Bronchial epithelial cell (primary cell): ENCODE results near the gene FAM13C. TPM values are rescaled to one million over a fixed set of nuclear protein-coding genes. Genes with fewer than 3 reads are reported as not detected.

ENCODE experiments used
- DNase-seq: peaks from one replicate; pipeline ENCODE4 v3.0.0-alpha.2; 2010; ENCODE audit warnings: low read depth
- FAIRE-seq: peaks from 2 replicates; lab custom pipeline; 2011; peaks lifted over from hg19 to GRCh38; lab: Jason Lieb, UNC
- H3K27me3 ChIP-seq: 2 replicates; pipeline ENCODE4 v1.5.1; 2011; ENCODE audit warnings: low read length; ENCODE audit not compliant: control insufficient read depth, insufficient read depth
- H3K36me3 ChIP-seq: 2 replicates; pipeline ENCODE4 v1.5.1; 2011; ENCODE audit warnings: low read length; ENCODE audit not compliant: control insufficient read depth, insufficient read depth
- H3K4me3 ChIP-seq: 2 replicates; pipeline ENCODE4 v1.5.1; 2011; ENCODE audit warnings: mild to moderate bottlenecking, low read depth, low read length, control low read depth
- total RNA-seq: library from RNA; depleted of rRNA; stranded (reverse); fragments of >200 nt; gene quantifications from 2 replicates; pipeline ENCODE4 v1.2.1, GENCODE V29; 2014
- TF ChIP-seq, protein P1 (sequence below): IDR thresholded peaks from 2 replicates; pipeline ENCODE4 v1.5.1; 2011; ENCODE audit warnings: mild to moderate bottlenecking, moderate library complexity, low read length, control low read depth, inconsistent platforms; ENCODE audit not compliant: insufficient read depth, severe bottlenecking

Gene FAM13C
- total RNA-seq, 1 donor from 2014 or later, result under 0.01 TPM

DNA sequence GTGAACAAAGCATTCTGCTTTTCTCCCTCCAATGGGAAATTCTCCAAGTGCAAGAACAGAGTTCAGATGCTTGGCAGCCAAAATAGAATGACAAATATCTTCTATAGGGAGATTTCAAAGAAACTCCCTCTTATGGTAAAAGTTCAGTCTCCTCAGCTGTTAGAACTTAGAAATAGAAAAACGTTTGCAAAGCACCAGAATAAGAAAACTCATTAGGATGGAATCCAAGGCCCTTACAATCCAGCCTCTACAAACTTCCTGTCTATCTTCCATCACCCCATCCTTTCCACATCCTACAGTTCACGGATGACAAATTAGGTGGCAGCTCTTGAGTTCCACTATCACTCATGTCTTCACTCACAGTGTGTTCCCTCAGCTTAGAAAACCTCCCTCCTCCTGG is 25.7 kb downstream of the FAM13C start:
- peak; percentile 32 for DNase-seq
- Histone ChIP-seq H3K27me3 (no peaks in the 10 kb centered on the region), H3K36me3 (no peaks in the 10 kb centered on the region), H3K4me3 (no peak overlapping the region)
- FAIRE-seq, result no peak
- TF ChIP-seq, protein P1, sequence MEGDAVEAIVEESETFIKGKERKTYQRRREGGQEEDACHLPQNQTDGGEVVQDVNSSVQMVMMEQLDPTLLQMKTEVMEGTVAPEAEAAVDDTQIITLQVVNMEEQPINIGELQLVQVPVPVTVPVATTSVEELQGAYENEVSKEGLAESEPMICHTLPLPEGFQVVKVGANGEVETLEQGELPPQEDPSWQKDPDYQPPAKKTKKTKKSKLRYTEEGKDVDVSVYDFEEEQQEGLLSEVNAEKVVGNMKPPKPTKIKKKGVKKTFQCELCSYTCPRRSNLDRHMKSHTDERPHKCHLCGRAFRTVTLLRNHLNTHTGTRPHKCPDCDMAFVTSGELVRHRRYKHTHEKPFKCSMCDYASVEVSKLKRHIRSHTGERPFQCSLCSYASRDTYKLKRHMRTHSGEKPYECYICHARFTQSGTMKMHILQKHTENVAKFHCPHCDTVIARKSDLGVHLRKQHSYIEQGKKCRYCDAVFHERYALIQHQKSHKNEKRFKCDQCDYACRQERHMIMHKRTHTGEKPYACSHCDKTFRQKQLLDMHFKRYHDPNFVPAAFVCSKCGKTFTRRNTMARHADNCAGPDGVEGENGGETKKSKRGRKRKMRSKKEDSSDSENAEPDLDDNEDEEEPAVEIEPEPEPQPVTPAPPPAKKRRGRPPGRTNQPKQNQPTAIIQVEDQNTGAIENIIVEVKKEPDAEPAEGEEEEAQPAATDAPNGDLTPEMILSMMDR, result no peak

DNA sequence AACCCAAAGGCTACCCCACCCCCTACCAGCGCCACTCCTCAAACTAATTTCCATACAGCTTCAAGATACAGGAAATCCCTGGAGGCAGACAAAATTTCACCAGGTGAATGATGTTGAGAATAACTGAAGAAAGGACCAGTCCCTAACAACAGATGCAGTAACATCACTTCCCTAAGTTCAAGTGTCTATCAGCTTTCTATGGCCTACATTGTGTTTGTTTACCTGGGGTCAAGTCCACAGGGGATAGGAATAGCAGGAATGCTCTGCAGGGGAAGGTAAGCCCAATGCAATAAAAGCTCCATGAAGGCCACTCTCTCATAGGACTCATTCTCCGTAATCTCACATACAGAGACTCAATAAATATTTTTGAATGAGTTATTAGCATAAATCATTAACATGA is 26.9 kb downstream of the FAM13C start:
- DNase-seq (no peak), FAIRE-seq (no peak)
- TF ChIP-seq, protein P1, result no peak
- no peak overlapping the region for H3K4me3 ChIP-seq
- H3K27me3 ChIP-seq, result no peaks in the 10 kb centered on the region
- no peaks in the 10 kb centered on the region for H3K36me3 ChIP-seq

DNA sequence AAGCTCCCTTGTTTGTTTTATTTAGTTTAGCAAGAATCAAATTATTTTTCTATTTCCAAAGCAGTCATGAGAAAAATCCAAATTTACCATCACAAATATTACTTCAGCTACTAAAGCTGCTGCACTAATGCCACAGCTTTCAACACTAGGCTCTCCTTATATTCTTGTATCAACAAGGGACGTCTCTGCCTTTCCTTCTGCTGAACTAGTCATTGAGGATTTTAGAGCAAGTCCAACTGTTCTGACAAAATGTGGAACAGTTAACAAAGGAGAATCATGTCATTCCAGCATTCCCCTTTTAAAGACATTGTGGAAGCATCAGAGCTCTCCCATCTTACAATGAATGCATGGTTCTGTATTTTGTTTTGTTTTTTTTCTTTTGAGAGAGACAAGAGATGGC is 28.6 kb downstream of the FAM13C start:
- DNase-seq, result no peak
- TF ChIP-seq, protein P1, result no peak
- no peak overlapping the region for H3K4me3 ChIP-seq
- H3K36me3 ChIP-seq, result no peaks in the 10 kb centered on the region
- no peaks in the 10 kb centered on the region for H3K27me3 ChIP-seq
- no peak for FAIRE-seq

DNA sequence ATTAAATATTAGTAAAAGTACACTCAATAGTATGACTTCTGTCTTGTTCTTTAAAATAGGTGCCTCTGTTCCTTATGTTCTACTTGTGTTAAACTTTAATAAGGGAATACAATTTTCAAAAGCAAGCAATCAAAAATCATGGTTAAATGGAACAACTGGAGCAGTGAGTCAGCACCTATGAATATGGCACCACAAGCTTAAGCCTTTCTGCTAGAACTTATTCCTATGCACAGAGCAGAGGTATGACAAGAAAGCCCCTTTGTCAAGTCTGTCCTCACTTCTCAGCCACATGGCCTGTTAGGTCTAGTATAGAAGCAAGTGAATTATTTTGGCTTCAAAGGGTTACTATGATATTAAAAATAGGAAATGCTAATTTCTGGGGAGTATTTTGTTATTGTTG is 29.8 kb downstream of the FAM13C start:
- H3K27me3 ChIP-seq, result no peaks in the 10 kb centered on the region
- TF ChIP-seq, protein P1, result no peak
- no peak overlapping the region for H3K4me3 ChIP-seq
- FAIRE-seq, result no peak
- no peak for DNase-seq
- no peaks in the 10 kb centered on the region for H3K36me3 ChIP-seq

DNA sequence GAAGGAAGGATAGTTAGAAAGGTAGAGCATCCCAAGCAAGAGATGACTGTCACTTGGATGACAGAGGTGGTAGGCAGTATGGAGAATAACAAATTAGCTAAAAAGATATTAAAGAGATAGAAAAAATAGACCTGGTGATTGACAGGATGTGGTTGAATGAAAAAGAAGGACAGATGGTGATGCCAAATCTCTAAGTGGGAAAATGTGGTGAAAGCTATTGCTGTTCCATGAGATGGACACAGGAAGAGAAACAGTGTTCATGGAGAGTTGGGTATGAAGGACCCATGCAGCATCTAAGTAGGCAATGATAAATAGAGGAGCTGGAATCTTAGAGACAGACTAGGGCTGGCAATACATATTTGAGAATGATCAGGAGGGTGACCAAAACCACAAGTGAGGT is 30.7 kb downstream of the FAM13C start:
- FAIRE-seq, result no peak
- TF ChIP-seq, protein P1, result no peak
- H3K27me3 ChIP-seq, result no peaks in the 10 kb centered on the region
- H3K4me3 ChIP-seq, result no peak overlapping the region
- no peaks in the 10 kb centered on the region for H3K36me3 ChIP-seq
- DNase-seq, result no peak

DNA sequence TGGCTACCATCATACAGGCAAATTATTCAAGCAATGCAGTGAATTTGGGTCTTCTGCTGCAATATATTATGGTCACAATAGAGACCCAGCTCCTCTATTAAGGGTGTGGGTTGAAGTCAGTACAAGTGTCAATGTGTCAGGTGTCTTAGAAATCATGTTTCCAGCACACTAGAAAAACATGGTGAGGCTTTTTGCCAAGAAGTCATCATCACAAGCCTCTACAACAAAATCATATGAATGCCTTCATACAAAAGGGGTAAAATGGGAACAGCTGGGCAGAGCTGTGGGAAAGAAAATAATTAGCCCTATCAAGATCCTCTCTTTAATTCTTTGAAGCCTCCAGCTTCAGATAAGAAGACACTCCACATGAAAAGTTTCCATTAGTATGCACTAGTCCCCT is 37.2 kb downstream of the FAM13C start:
- TF ChIP-seq, protein P1, result no peak
- Histone ChIP-seq H3K36me3 (no peaks in the 10 kb centered on the region), H3K27me3 (no peaks in the 10 kb centered on the region), H3K4me3 (no peak overlapping the region)
- FAIRE-seq, result no peak
- no peak for DNase-seq
